GM12801 (cell line): Measurements from ENCODE around the gene PLCB2.

Experiments used
- TF ChIP-seq, protein P1 (sequence below): IDR thresholded peaks from one replicate; pipeline ENCODE4 v1.5.1; 2011; ENCODE audit warnings: control low read depth; ENCODE audit not compliant: insufficient read length; ENCODE audit errors: extremely low read depth

The PLCB2 gene

DNA sequence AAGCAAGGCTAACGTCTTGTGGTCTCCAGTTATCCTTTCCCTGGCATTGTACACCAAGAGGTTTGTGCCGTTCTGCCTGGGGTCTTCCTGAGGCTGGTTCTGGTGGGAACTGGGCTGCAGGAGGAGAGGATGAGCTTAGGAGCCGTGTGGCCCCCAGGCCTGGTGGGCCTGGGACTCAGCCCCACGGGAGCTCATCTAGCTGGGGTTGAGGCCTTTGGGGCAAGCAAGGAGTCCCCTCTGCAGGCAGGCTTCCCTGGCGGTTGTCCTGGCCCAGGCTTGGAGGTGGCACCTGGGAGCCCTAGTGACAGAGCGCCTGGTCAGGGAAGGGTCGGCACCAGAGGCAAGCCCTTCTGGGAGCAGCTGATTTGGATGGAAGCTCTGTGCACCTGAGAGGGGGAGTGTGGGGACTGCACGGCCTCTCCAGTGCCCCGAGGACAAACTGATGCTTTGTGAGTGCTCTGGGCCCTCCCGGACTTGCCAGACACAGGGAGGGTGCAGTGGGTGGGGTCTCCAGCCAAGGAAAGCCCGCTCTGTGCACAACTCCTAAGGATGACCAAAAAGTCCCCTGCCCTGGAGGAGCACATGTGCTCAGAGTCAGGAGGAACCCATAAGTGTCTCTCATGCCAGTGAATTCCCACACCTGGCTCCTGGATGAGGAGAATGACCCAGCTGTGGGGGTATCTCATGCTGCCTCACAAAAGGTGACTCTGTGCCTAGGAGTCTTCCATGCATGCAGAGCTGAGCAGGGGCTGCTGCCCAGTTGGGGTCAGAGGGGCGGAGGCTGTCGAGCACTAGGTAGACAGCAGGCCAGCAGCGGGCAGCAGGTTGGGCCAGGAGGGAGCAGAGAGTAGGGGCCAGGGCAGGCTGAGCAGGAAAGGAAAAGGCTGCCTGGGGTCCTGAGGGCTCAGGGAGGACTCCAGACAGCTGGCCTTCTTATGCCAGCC, 66.2 kb downstream of the PLCB2 start:
- TF ChIP-seq, protein P1, sequence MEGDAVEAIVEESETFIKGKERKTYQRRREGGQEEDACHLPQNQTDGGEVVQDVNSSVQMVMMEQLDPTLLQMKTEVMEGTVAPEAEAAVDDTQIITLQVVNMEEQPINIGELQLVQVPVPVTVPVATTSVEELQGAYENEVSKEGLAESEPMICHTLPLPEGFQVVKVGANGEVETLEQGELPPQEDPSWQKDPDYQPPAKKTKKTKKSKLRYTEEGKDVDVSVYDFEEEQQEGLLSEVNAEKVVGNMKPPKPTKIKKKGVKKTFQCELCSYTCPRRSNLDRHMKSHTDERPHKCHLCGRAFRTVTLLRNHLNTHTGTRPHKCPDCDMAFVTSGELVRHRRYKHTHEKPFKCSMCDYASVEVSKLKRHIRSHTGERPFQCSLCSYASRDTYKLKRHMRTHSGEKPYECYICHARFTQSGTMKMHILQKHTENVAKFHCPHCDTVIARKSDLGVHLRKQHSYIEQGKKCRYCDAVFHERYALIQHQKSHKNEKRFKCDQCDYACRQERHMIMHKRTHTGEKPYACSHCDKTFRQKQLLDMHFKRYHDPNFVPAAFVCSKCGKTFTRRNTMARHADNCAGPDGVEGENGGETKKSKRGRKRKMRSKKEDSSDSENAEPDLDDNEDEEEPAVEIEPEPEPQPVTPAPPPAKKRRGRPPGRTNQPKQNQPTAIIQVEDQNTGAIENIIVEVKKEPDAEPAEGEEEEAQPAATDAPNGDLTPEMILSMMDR = no peak

DNA sequence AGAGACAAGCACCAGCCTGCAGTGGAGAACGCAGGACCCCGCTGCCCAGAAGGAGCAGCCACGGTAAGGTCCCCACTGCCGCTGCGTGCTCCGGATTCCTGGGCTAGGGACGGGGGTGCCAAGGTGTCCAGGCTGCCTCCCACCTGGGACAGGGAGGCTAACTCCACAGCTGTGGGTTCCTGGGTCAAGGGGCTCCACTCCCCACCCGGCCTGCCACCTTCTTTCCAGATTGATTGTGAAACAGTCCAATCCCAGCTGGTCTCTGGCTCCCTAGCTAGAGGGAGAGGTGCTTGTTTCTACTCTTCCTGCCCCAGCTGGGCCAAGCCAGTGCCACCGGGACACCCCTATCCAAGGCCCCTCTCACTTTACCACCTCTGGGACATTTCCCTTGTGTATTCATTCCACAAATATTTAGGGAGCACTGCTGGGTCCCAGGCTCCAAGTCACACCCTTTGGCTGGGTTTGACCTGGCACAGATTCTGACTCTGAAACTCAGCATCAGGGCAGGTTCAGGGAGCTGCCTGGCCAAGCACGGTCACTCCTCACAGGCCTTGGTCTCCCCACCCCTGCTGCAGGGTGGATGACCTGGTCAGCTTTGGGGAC, 67.0 kb downstream of the PLCB2 start:
- TF ChIP-seq, protein P1 = no peak

DNA sequence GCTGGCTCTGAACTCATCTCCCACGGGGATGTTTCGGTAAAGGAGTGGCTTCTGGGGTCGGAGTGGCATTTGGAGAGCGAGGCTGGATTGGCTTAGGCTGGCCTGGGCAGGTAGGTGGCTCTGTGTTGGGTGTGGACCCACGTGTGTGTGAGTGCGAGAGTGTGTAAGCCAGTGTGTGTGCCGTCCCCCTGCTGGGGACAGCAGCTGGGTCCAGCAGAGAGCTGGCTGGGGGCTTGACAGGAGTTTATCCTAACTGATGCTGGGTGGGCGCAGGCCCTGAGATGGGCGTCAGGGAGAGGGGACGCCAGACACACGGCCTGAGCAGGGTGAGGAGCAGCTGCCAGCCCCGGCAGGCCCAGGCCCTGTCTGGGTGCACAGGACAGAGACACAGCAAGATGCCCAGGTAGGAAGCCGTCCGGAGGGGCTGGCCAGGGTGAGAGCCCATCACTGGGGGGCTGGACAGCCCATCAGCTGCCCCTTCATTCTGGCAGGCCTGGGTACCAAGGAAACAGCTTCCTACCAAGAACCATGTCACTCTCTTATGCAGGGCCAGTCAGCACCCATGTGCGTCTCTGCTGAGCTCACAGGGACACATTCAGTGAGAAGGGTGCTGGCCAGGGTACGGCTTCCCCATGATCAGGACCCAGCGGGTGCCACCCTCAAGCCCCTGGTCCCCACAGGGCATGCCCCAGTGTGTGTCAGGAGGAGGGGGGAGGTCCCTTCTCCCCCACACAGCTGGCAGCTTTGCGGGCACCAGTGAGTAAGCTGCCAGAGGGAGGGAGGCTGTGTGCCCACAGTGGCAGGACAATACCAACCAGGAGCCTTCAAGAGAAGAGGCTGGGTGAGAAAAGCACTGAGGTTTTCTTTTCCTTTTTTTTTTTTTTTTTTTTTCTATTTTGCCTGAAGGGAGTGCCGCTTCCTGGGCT, 67.8 kb downstream of the PLCB2 start:
- TF ChIP-seq, protein P1 = no peak

DNA sequence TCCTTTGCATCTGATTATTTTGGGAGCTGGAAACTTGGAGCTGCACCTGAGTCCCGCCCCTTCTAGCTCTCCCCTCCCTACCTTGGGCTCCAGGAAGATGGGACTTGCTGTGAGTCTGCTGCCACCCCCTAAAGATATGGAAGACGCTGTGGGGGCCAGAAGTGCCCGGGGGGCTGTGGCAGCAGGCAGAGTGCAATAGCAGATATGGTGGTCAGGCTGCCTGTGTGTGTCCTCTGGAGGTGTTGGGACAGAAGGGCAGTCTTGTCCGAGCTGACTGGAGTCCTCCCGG, 68.4 kb downstream of the PLCB2 start:
- TF ChIP-seq, protein P1 = no peak

DNA sequence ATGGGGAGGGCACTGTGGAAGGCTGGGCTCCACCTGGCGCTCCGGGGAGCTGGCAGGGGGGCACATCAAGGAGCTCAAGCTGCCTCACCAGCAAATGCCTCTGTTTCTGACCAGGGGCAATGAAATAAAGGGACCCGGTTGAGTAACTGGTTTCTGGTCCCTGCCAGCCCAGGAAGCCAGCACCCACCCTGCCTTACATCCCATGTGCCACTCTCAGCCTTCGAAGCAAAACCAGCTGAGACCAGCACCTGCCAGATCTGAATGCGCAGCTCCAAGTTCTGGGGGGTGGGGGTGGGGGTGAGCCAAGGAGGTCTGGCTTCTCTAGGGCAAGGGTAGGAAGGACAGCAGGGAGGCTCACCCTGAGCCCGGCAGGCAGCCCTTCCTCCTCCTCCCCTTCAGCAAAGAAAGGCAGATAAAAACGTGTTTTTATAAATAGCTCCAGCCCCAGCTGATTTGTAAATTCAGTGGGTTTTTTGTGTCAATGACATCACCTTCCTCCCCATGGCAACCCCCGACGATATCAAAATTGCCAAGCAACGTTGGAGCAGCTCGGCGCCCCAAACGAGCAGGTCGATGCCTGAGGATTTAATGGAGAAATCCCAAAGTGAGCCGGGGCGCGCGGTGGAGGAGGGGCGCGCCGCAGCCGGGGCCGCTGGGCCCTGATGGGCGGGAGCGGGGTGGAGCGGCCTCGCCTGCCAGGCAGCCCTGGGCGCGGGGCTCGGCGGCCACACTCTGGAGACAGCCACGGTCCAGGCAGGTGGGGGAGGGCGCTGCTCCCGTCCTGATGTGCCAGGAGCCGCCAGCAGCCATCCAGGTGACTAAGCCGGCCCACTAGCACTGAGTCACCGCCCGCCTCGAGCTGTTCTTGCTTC, 69.0 kb downstream of the PLCB2 start, which contains the start of gene PAK6:
Gene PAK6 (plus strand): TSS at position 532 of the 872 bp plus-strand sequence. CDS start 25,723 bp downstream, outside the sequence.
- TF ChIP-seq, protein P1 = no peak
